ENCODE data around the gene SLC1A4.
A peak's percentile ranks its signal among the peaks of the same experiment; 100 is the strongest.
"Not testable (repeated sequence)": the region's sequence is repeated elsewhere in the genome, so short reads cannot be mapped to it uniquely, and the experiment has no call there.

The SLC1A4 gene

DNA sequence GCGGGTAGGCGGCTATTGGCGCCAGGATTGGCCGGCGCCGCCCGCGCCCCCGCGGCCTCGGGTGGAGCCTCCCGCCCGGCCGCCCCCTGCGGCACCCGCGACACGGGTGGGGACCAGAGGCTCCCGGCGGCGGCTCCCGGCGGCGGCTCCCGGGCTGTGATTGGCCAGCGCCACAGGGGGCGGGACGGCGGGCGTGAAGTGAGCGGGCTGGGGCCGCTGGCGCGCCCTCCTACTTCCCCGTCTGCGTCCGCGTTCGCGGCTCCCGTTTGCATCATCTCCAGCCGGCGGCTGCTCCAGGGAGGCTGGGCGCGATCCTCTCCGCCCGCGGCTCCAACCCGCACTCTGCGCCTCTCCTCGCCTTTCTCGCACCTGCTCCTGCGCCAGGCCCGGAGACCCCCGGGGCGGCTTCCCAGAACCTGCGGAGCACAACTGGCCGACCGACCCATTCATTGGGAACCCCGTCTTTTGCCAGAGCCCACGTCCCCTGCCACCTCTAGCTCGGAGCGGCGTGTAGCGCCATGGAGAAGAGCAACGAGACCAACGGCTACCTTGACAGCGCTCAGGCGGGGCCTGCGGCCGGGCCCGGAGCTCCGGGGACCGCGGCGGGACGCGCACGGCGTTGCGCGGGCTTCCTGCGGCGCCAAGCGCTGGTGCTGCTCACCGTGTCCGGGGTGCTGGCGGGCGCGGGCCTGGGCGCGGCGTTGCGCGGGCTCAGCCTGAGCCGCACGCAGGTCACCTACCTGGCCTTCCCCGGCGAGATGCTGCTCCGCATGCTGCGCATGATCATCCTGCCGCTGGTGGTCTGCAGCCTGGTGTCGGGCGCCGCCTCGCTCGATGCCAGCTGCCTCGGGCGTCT lies at the start of gene SLC1A4:
Gene SLC1A4 (plus strand): TSS at position 274 of the 856 bp plus-strand sequence. CDS start 245 bp downstream, at position 519.
- peak; percentile 77 for DNase-seq (ENCODE audit: low spot score)

DNA sequence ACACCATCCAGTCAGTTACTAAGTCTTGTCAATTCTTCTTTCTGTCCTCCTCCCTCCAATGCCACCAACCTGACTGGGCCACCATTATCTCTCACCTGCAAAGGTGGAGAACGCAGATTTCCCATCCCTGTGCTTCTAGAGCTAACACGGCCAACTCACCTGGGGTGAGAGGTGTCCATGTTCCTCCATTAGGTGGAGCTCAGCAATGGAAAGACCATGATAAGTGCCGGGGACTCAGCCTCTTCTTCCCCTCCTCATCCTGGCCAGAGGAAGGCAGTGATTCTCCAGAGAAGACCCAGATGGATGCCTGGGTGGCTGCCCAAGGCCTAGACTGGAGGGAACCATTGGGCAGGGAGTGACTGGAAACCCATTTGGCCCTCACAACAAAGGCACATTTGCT lies 48.1 kb upstream of the SLC1A4 start:
- DNase-seq (ENCODE audit: low spot score) = no peak

- DNase-seq (ENCODE audit: low spot score) = no peak
Measured at GRCh38 chr2:64941801-64942200, 47.4 kb upstream of the SLC1A4 start.

DNA sequence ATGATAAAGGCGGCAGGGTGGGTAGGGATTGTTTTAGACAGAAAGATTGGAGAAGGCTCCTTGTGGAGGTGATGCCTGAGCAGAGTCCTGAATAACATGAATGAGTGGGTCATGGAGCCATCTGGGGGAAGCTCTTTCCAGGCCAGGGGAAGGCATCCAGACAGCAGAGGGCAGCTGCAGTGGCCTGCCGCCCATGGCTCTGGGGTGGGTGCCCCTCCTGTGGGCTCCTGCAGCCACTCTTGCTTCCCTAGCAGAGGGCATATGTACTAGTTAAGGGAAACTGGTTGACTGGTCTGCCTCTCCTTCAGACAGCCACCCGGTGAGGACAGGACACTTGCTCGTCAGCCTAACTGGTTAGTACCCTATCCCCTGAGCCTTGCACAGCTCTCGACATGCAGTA lies 46.5 kb upstream of the SLC1A4 start:
- no peak for DNase-seq (ENCODE audit: low spot score)

- DNase-seq (ENCODE audit: low spot score) = no peak
Measured at GRCh38 chr2:64943387-64944150, 45.6 kb upstream of the SLC1A4 start.

DNA sequence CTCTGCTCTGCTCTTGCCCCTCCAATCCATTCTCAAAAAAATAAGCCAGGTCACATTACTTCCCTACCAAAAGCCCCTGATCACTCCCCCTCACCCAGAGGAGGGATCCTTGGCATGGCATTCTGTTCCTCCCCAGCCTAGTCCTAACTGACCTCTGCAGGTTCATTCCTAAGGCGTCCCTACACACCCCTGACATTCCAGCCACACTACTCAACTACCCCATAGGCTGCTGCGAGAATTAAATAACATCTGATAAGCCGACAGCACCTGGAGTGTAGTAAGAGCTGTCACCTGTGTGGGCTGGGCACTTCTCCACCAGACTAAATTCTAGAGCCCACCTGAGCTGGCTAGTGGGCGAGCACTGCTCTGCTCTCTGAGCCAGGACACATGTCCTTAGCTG lies 44.7 kb upstream of the SLC1A4 start:
- no peak for DNase-seq (ENCODE audit: low spot score)

DNA sequence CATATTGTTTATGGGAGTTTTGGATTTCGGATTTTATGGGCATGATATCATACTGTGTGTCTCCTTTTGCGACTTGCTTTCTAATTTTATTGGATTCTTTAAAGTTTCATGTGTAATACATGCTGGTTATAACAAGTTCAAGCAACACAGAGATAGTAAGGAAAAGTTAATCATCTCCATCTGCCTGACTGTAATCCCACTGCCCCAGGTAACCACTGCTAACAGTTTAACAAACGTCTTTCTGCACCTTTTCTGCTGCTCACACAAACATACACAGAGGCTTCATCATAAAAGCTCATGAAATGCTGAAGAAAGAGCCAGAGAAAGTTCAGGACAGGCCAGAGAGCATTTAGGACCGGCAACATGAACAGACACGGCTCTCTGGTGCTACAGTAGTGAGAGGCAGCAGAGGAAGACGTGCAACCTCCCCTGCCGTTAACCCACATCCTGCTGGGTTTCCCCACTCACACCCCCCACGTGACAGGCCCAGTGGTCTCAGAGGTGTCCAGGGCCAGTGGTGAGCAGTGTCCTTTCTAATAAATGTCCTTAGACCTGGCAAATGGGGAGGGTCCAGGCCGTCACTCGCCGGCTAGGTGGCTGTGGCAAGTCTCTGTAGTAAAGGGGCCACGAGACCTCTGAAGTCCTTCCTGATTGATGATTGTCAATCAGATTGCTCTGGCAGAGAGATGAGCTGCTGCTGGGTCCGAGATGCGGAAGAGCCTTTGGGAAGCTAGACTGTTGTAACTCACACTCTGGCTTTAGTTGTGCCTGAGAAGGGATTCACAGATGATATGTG lies 43.0 kb upstream of the SLC1A4 start:
- DNase-seq (ENCODE audit: low spot score) = no peak

- no peak for DNase-seq (ENCODE audit: low spot score)
Measured at GRCh38 chr2:64946769-64947247, 42.4 kb upstream of the SLC1A4 start.

DNA sequence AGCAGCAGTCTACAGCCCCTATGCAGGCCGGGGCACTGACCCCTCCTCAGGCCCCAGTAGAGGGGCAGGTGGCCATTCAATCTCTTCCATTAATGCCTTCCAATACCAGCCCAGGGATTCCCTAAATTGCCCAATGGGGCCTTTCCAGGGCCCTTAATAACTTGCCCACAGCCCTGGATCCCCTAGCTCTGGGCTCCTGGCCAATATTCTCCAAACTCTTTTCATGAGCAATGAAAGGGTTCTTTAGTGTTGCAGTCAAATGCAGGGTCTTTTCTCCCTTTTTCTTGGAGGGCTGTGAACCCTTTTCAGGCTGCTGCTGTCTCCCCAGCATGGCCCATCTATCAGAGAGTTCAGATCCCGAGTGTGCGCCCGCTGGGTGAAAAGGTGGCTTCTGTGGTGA lies 41.3 kb upstream of the SLC1A4 start:
- DNase-seq (ENCODE audit: low spot score) = no peak

DNA sequence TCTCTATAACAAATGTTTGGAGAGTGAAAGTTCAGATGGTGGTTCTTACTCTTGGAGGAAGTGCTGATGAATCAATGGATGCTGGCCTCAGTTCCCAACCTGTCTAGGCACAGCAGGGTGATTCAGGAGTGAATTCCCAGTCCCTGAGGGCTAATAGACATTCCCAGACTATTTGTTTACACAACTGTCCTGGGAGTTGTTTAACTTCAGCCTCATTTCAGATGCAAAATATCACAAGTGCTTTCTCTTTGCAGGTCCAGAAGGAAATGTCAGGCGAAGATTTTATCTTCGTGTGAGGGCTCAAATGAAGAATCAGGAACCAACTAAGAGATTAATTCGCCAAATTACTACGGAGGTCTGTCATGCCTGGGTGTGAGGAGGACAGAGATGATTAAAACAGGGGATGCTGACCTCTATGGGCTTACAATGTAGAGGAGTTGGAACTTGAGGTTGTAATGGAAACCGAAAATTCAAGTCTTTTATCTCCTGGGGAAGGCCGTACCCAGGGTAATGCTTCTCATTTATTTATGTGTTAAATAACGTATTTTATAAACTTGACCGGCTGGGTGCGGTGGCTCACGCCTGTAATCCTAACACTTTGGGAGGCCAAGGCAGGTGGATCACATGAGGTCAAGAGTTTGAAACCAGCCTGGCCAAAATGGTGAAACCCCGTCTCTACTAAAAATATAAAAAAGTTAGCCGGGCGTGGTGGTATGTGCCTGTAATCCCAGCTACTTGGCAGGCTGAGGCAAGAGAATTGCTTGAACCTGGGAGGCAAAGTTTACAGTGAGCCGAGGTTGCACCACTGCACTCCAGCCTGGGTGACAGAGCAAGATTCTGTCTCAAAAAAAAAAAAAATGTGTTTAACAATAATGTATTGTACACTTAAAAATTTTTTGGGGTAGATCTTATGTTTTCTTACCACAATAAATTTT lies 38.7 kb upstream of the SLC1A4 start:
- DNase-seq (ENCODE audit: low spot score) = no peak

DNA sequence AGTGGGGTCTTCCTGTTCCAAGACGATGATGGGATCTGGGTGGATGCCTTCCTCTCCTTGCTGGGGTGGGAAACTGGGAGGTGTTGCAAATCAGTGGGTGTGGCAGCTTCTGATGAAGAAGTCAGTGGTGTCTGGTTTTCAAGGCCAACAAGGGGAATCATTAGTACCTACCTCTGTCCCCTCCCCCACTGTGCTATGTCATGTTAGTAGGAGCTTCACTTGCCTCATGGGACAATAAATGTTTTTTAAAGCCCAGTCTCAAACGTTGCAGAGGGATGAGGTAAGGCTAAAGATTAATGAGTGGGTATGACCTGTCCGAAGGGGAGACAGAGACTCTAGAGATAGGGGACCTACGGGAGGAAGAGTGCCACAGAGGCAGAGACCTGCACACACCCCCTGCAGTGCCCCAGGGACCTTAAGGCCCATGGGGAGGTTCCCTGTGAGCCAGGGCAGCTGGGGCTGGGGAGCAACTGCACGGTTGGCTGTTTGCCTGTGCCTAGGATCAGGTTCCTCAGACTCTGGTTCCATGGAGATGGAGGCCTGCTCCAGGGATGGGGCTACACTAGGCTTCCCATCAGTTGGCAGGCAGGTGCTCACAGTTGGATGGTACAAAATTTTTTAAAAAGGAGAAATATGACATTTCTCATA lies 37.8 kb upstream of the SLC1A4 start:
- no peak for DNase-seq (ENCODE audit: low spot score)

DNA sequence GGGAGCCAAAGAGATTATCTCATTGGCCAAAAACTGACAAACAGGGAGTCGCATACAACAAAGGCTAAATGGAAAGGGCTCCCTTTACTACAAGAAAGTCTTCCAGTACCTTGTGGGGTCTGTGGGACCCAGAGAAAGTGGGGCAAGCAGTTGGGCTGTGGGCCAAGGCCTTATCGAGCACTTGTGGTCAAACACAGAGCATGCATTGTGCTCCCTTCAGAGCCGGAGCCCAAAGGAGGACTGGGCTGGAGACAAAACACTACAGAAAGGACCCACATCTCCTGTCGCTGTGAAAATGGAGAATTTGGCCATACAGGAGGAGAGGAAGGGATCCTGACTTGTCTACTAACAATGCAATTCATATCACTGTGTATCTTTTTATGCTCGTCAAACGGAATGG lies 37.1 kb upstream of the SLC1A4 start:
- DNase-seq (ENCODE audit: low spot score) = no peak

- no peak for DNase-seq (ENCODE audit: low spot score)
Measured at GRCh38 chr2:64952511-64953482, 36.4 kb upstream of the SLC1A4 start.

DNA sequence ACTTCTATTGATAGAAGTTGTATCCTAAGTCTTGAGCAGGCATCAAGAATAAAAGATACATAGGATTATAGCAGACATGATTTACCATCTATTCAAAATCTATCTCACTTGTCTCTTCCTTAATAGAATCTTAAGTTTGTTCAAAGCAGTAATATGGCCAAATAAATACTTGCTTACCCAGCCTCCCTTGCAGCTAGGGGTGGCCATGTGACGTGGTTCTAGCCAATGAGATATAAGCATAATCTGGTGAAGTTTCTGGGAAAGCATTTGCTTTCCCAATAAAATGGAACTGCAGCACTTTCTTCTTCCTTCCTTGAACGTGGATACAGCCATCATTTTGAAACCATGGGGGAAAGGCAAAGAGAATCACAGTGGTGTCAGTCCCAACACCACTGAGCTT lies 33.7 kb upstream of the SLC1A4 start:
- DNase-seq (ENCODE audit: low spot score) = no peak

DNA sequence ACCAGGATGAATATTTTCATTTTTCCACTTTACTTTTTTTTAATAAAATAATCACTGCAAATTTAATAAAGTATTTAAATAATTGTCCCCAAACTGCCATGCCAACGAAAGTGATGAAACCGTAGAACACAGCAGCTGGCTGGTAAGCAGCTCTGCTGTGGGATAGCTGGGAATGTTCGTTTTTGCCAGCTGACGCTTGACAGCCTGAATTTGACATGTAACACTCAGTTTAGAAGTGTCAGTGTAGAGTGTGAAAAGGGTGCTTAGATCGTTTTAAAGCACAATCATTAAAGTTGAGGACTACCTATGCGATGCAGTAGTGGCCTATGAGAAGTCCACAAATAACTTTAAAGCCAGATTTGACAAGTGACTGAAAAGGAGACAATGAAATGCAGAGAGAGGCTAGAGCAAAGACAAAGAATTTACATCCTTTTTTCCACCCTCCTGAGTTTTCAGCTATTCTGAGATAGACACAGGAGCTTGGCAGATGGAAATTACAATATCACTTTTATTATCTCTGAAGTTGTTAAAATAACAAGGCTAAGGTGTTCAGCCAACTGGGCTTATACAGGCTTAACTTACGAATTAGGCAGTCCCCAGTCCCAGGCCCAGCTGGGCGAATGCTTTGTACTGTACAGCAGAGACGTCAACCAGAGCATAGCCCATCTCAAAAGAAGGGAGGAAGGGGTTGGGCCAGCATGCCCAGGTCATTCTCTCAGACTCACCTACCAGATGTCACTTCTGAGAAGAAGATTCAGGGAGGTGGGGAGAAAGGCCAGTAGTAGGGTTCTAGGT lies 31.9 kb upstream of the SLC1A4 start:
- no peak for DNase-seq (ENCODE audit: low spot score)

- no peak for DNase-seq (ENCODE audit: low spot score)
Measured at GRCh38 chr2:64958556-64958955, 30.6 kb upstream of the SLC1A4 start.

DNA sequence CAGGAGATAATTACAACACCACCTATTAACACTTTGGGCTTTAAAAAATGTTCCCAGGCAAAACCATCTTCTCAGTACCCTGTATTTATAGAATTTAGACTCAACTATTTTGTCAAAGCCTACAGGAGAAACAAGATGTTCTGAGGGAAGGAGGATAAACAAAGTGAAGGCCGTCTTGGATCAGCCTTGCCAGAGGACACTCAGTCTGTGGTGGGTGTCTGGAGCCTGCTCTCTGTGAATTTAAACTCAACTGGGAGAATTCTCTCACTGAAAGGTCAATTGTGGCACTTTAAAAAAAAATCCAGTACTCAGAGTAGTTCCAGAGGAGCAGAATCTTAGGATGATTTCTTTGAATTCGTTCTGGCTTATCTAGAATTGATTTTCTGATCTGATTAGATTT lies 28.4 kb upstream of the SLC1A4 start:
- DNase-seq (ENCODE audit: low spot score) = no peak

- DNase-seq (ENCODE audit: low spot score) = not testable (repeated sequence)
Measured at GRCh38 chr2:64963138-64963537, 26.1 kb upstream of the SLC1A4 start.

DNA sequence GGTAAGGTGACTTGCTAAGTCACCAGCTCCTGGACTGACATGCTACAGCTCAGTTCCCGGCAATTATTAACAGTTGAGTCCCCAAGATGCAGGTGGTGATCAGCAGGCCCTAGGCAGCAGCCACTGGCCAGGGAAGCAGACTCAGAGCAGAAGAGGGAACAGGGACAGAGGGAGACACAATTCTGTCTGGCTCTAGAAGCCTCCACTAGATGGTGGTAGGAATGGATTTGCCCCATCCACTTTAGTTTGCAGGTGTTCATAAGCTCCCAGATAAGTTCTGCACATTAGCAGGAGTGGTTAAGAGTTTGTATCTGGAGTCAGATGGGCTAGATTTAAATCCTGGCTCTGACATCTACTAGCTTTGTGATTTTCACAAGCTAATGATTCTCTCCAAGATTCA lies 25.5 kb upstream of the SLC1A4 start:
- DNase-seq (ENCODE audit: low spot score) = no peak
